GM18520 (cell line): ENCODE measurements around the gene TTC38.
A peak's percentile ranks its signal among the peaks of the same experiment; 100 is the strongest.

Experiments
- ATAC-seq: cut with Tn5 transposase; IDR thresholded peaks from one replicate; pipeline ENCODE4 v1.9.1; 2021; ENCODE audit not compliant: unreplicated experiment

Gene TTC38

GRCh38 chr22:46275455-46276122, 7.8 kb downstream of the TTC38 start:
- no peak for ATAC-seq

- no peak for ATAC-seq
Observed at GRCh38 chr22:46276563-46276962, 8.8 kb downstream of the TTC38 start.

- ATAC-seq: no peak
Observed at GRCh38 chr22:46278656-46279645, 11.1 kb downstream of the TTC38 start.

GRCh38 chr22:46280063-46280817, 12.4 kb downstream of the TTC38 start:
- no peak for ATAC-seq

GRCh38 chr22:46280999-46281623, 13.3 kb downstream of the TTC38 start:
- ATAC-seq: peak; percentile 81

GRCh38 chr22:46281866-46282678, 14.3 kb downstream of the TTC38 start:
- ATAC-seq: no peak

- no peak for ATAC-seq
Observed at GRCh38 chr22:46286006-46286405, 18.2 kb downstream of the TTC38 start.

GRCh38 chr22:46286941-46287872, 19.4 kb downstream of the TTC38 start:
- ATAC-seq: no peak

- ATAC-seq: peak; percentile 51
Observed at GRCh38 chr22:46287873-46288751, 20.3 kb downstream of the TTC38 start.

GRCh38 chr22:46288846-46289243, 21.0 kb downstream of the TTC38 start:
- ATAC-seq: no peak

- ATAC-seq: no peak
Observed at GRCh38 chr22:46289244-46289891, 21.6 kb downstream of the TTC38 start.

GRCh38 chr22:46290121-46290842, 22.5 kb downstream of the TTC38 start:
- no peak for ATAC-seq

- no peak for ATAC-seq
Observed at GRCh38 chr22:46290843-46291785, 23.3 kb downstream of the TTC38 start.

GRCh38 chr22:46292173-46292572, 24.4 kb downstream of the TTC38 start:
- ATAC-seq: no peak

- ATAC-seq: no peak
Observed at GRCh38 chr22:46292732-46293131, 24.9 kb downstream of the TTC38 start.
